HepG2 (cell line): ENCODE data around the gene PDCD10. TPM values are rescaled to one million over a fixed set of nuclear protein-coding genes. Genes with fewer than 3 reads are reported as not detected.

Experiments used
- AHDC1 ChIP-seq: sonication (generic); formaldehyde crosslinking; IDR thresholded peaks from 2 replicates; pipeline ENCODE4 v1.5.1; 2020; ENCODE audit warnings: mild to moderate bottlenecking, missing genetic modification reagents, borderline replicate concordance
- DMAP1 ChIP-seq: IDR thresholded peaks from 2 replicates; pipeline ENCODE4 v1.6.1; 2016
- ETV5 ChIP-seq: IDR thresholded peaks from 2 replicates; pipeline ENCODE4 v1.6.1; 2018; ENCODE audit warnings: missing biosample characterization, missing genetic modification reagents, inconsistent platforms, borderline replicate concordance
- FOXP1 ChIP-seq, 2 experiments: fragments of 450-650 bp in 1 of 2; IDR thresholded peaks; 2 replicates each; pipeline ENCODE4 v1.6.1; 2017 to 2018; ENCODE audit warnings: antibody characterized with exemption in 1 of 2
- GLMP ChIP-seq: sonication (generic); formaldehyde crosslinking; IDR thresholded peaks from 2 replicates; pipeline ENCODE4 v1.9.0; 2021; ENCODE audit warnings: missing genetic modification reagents, mild to moderate bottlenecking, borderline replicate concordance
- KDM6A ChIP-seq: IDR thresholded peaks from 2 replicates; pipeline ENCODE4 v1.6.1; 2016; ENCODE audit warnings: low read depth
- MEIS1 ChIP-seq: sonication (generic); formaldehyde crosslinking; IDR thresholded peaks from 2 replicates; pipeline ENCODE4 v1.9.0; 2021; ENCODE audit warnings: mild to moderate bottlenecking, missing genetic modification reagents, moderate library complexity, borderline replicate concordance
- NCOA2 ChIP-seq: sonication (generic); formaldehyde crosslinking; IDR thresholded peaks from 2 replicates; pipeline ENCODE4 v1.8.0; 2022; ENCODE audit warnings: inconsistent platforms
- NFIB ChIP-seq: sonication (generic); formaldehyde crosslinking; IDR thresholded peaks from 2 replicates; pipeline ENCODE4 v1.9.0; 2021; ENCODE audit warnings: missing genetic modification reagents, mild to moderate bottlenecking, borderline replicate concordance
- SP5 ChIP-seq: IDR thresholded peaks from 2 replicates; pipeline ENCODE4 v1.6.1; 2016; ENCODE audit warnings: low read depth, borderline replicate concordance
- YEATS4 ChIP-seq: sonication (generic); formaldehyde crosslinking; IDR thresholded peaks from 2 replicates; pipeline ENCODE4 v1.4.0; 2020; ENCODE audit warnings: missing genetic modification reagents, borderline replicate concordance
- ZNF318 ChIP-seq: sonication (generic); formaldehyde crosslinking; IDR thresholded peaks from 2 replicates; pipeline ENCODE4 v1.4.0; 2020; ENCODE audit warnings: mild to moderate bottlenecking, missing genetic modification reagents
- ZNF329 ChIP-seq: sonication (generic); formaldehyde crosslinking; IDR thresholded peaks from 2 replicates; pipeline ENCODE4 v1.9.0; 2021; ENCODE audit warnings: low read depth, mild to moderate bottlenecking, missing genetic modification reagents
- ZNF567 ChIP-seq: sonication (generic); formaldehyde crosslinking; IDR thresholded peaks from 2 replicates; pipeline ENCODE4 v1.8.1; 2023; ENCODE audit warnings: mild to moderate bottlenecking, missing genetic modification reagents, borderline replicate concordance
- polyA plus RNA-seq, 8 experiments: library from polyadenylated mRNA; depleted of rRNA in 3 of 8; stranded (reverse) in 7 of 8; unstranded in 1 of 8; fragments of >200 nt; fragmentation: Illumina TruSeq in 4 of 8; extraction: Trizol in 4 of 8; gene quantifications; 2 replicates each; pipeline versions ENCODE4 v1.2.1 to v1.2.3, GENCODE V29; 2011 to 2016; ENCODE audit warnings: low read depth in 4 of 8, missing spikeins in 1 of 8, mixed read lengths in 1 of 8; ENCODE audit not compliant: insufficient read depth in 1 of 8
- total RNA-seq, 5 experiments: library from RNA; depleted of rRNA; stranded (reverse); fragments of >200 nt; fragmentation: Illumina TruSeq; extraction: Trizol; gene quantifications; 2 replicates each; pipeline ENCODE4 v1.2.3, GENCODE V29; 2016; ENCODE audit warnings: low read depth in 1 of 5

Gene PDCD10
- total and polyA plus RNA-seq, 2 of the 13 experiments (the other 11 are each of a cell fraction or from before 2014, with no cell fraction given) = 48.5 to 53.9 TPM

GRCh38 chr3:167734498-167735232 lies at the start of gene PDCD10 (continued):
- TF ChIP-seq AHDC1 (CRISPR knock-in tag) (no peak), ZNF567 (CRISPR knock-in tag) (no peak), FOXP1 (IDR thresholded peaks at IDR 0.05) (no peak), FOXP1 (CRISPR knock-in tag; IDR thresholded peaks at IDR 0.05) (no peak), NCOA2 (CRISPR knock-in tag) (0 out of 2 replicates have a peak, but pooled peaks have one; percentile 7), KDM6A (CRISPR knock-in tag) (no peak), NFIB (CRISPR knock-in tag) (0 out of 2 replicates have a peak, but pooled peaks have one; percentile 57), SP5 (peak; percentile 60; the same call in 1 of the 2 replicates), ZNF318 (CRISPR knock-in tag) (no peak), GLMP (CRISPR knock-in tag) (no peak), ETV5 (peak; percentile 50; the same call in 1 of the 2 replicates), MEIS1 (CRISPR knock-in tag) (no peak), DMAP1 (CRISPR knock-in tag) (peak; percentile 79), YEATS4 (CRISPR knock-in tag) (peak; percentile 74), ZNF329 (CRISPR knock-in tag) (no peak)
